ENCODE results near the gene ITGA6.

Gene ITGA6

GRCh38 chr2:172420216-172420615 lies 7.2 kb upstream of the ITGA6 start:
- no peak for DNase-seq

DNA sequence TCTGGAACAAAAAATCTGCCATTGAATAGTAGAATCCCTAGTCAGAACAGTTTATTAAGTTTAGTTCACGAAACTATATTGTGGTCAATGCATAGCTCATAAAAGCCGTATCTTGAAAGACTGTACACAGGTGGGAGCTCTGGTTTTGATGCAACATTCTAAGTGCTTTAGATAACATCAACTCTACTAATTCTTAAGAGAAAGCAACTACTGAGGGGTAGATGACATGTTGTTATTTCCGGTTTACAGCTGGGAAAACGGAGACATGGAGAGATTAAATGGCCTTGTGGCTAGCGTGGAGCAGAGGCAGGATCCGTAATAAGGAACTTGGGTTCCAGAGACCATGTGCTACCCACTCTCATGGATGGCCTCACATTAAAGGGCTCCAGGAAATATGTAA lies 4.2 kb upstream of the ITGA6 start:
- no peak for DNase-seq

DNA sequence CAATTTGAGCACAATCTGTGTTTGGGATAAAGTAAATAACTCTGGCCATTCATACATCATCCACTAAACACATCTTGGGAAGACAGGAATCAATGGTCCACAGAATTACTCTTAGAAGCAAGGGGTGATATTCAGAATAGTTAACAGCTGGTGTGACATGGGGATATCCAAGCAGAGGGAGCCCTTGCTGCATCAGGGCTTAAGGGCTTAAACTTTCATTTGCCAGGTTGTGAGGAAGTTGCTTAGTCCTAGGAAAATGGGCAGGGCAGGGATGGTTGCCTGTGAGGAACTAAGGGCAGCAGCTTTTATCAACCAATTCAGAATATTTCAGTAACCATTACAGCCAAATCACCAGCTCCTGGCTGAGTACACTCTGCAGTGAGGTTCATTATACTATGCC lies 2.0 kb upstream of the ITGA6 start:
- DNase-seq, result no peak

DNA sequence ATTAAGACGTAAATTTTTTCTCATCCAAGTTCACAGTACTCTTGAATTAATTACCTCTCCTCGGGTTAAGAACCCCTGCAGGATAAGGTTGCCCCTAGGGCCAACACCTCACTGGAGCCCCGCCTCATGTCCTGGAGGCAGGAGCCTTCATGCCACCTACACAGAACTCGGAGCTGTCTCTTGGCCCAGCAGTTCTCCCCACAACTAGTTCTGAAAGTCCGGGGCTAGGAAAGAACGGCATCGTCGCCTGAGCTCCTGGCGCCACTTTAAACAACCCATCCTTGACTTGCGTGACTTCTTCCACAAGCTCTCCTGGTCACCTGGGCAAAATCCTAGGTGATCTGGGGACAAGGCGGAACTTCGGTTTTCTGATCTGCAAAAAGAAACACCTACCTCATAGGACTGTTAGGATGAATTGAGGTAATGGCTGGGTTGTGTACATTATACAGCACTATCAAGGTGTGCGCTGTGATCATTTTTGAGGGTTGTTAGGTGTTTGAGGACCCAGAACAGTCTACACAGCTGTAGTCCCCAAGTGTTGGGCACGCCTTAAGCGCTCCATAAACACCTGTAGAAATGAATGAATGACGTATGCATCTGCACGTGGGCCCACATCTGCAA lies 641 bp upstream of the ITGA6 start:
- DNase-seq, result no peak

DNA sequence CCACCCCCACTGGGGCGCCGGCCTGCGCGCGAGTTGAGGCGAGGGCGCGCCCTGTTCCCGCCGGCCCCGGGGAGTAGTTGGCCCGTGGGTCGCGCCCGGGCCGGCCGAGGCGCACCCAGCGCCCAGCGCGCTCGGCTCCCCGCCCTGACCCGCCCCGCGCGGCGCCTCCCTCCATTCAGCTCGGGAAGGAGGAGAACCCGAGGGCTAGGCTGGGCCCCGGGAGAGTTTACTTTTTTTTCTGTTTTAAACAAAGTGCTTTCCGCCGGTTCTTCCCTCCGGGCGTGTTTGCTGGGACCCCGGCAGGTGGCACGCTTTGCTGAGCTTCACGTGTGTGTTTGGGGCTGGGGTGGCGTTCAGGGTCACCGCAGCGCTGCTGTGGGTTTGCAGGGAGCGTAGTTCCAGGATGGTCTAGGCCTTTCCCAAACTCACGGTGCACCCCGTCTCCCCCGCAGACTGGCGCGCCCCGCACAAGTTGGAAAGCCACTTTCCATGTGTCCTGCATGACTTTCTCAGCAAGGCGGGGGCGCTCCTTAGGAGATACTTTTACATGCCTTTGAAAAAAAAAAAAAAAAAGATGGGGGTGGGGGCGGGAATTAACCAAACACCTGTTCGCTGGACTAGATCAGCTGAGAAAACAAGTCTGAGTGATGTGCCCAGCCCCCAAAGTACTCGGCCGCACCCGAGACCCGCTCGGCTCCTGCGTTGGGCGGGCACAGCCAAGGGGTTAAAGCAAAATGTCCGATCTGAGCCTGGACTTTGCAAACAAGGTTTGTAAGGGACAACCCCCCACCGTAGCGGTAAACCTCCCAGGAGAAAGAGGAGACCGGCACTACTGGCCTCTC lies 825 bp downstream of the ITGA6 start:
- no peak for DNase-seq

DNA sequence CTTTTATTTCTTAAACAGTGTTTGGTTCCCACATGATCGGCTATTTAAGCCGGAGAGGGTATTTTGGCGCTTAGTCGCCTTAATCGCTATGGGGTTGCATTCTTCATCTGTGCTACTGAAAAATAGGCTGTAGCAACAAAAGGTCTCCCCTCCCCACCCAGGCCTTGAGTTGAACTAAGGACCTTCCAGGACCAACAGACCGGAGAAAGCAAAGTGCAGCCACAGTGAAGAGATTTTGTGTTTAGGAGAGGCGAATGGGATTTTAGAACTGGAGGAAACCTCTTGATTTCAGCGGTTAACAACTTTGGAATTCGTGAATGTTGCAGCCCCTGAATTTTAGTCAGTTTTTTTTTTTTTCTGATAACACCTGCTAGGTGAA lies 1.4 kb downstream of the ITGA6 start:
- DNase-seq, result no peak

GRCh38 chr2:172429301-172429968 lies 2.0 kb downstream of the ITGA6 start:
- no peak for DNase-seq

- no peak for DNase-seq
Observed at GRCh38 chr2:172430027-172430426, 2.6 kb downstream of the ITGA6 start.

GRCh38 chr2:172430678-172431077 lies 3.3 kb downstream of the ITGA6 start:
- DNase-seq, result no peak

- DNase-seq, result no peak
Observed at GRCh38 chr2:172431463-172431862, 4.1 kb downstream of the ITGA6 start.

DNA sequence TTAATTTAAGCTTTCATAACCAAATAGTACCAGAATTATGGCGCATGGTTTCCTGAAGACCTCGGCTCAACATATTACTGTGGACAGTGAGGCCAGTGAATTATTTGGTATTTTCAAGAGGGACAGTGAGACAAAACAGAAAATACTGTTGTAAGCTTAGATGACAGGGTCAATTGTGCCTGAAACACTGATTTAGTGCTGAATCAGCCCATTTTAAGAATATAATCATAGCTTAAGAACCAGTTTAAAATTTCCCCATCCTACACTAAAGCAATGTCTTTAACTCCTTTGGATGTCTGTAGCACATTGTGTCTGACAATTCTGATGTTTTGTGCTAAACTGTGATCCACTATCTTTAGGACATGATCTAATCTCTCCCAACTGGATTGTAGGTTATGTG lies 4.6 kb downstream of the ITGA6 start:
- no peak for DNase-seq

GRCh38 chr2:172433144-172433543 lies 5.8 kb downstream of the ITGA6 start:
- DNase-seq, result no peak

- DNase-seq, result no peak
Observed at GRCh38 chr2:172434821-172435605, 7.6 kb downstream of the ITGA6 start.

- DNase-seq, result no peak
Observed at GRCh38 chr2:172435606-172435911, 8.2 kb downstream of the ITGA6 start.

DNA sequence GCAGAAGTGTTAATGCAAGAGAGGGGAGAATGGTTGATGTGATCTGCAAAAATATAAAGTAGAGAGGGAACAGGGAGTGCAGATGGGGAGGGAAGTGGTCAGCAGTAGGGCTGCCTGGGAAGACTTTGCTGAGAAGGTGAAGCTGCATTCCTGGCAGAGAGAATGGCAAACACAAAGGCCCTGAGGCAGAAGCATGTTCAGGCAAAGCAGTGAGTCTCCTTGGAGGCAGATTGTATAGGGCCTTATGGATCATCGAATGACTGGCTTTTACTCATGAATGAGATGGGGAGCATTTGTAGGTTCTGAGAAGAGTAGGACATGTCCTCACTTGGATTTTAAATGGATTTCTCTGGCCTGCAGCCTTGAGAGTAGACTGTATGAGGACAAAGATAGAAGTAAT lies 9.5 kb downstream of the ITGA6 start:
- no peak for DNase-seq

- no peak for DNase-seq
Observed at GRCh38 chr2:172437419-172438341, 10.3 kb downstream of the ITGA6 start.

DNA sequence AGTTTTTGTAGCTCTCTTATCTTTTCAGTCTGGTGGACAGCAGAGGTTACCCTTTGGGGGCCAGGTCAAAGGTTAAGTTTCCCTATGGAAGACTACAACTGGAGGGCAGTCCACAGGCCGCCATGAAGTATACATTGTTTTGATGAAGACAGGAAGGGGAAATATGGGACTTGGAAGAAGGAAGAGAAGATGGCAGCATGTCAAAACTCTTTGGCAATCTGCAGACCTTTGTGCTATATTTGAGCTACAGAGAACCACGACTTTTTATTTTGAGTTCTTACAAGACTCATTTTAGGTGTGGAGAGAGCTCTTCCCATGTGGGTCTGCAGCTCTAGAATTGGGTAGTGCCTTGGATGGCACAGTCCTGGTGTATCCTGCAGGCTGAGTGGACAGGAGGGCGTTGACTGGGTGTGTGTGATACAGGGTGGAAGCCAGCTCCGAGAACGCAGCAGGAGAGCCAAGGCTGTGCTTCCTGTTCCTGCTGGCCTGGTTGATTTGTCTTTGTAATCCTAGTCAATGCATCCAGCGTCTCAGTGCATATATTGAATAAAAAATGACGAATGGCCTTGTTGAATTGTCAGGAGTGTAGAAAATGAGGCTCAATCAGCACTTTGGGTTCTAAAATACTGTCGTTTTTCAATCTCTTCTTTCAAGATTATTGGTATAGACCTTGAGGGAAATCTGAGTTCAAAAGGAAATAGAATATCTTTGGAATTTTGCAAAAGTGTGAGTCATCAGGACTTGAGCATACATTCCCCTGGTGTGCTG lies 11.5 kb downstream of the ITGA6 start:
- no peak for DNase-seq

GRCh38 chr2:172439509-172439860 lies 12.1 kb downstream of the ITGA6 start:
- DNase-seq, result no peak

- DNase-seq, result no peak
Observed at GRCh38 chr2:172439911-172440310, 12.5 kb downstream of the ITGA6 start.

DNA sequence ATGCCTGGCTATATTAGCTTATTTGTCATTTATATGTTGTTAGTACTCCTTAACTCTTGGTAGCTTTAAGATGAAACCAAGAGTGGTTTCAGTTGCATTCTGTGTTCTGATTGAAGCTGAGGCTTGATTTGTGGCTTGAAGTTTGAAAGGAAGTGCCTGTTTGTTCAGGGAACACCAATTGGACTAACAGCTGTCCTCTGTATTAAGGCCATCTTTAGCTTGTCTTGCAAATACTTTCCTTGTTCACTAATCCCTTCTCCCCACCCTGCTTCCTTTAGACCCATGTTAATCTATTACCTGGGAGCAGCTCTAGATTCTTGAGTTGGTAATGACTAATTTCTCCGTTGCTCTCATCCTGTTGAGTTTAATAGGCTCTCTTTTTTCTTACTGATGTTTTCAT lies 13.4 kb downstream of the ITGA6 start:
- no peak for DNase-seq

DNA sequence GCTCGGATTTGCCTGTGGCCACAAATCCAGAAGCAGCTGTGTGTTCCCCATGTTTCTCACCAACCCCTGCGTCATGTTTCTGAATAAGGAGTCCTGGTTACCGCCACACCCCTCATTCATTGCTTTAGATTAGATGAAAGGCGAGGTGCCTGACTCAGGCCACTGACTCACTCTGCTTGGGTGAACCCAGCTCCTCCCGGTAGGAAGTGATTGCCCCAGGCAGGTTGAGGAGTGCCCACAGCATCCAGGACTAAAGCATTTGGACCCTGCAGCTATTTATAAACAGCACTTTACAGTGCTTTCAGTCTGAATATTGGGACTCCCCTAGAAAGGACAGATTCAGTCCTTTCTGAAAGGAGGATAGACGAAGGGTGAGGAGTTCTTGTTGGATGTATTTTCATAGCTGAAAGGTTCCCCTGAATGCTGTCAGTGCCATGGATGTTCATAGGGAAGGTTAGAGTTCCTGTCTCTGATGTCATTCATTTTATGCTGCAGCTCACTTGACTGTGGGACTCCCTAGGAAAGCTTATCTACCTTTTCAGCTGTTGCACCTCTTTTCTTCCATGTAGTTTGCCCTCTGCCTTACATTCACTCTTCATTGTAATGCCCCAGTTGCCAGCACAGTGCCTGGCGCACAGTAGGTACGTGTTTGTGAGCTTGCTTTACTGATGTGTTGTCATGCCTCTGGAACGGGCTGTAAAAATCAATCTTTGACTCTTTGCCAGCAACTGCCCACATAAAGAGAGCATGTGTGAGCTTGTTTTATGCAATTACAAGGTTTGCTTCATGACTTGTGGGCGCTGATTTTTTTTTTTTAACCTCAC lies 14.9 kb downstream of the ITGA6 start:
- no peak for DNase-seq

Data from NCI-H1694 (cell line).